Keratinocyte (primary cell): Measurements from ENCODE around the gene SHC1.

Experiments
- EZH2 ChIP-seq: IDR thresholded peaks from one replicate; pipeline ENCODE4 v1.6.1; 2012; ENCODE audit warnings: inconsistent platforms, mild to moderate bottlenecking, low read length, moderate library complexity
- TF ChIP-seq, protein P1 (sequence below), 3 experiments: IDR thresholded peaks in 1 of 3; conservative IDR thresholded peaks in 1 of 3; optimal IDR thresholded peaks in 1 of 3; 2 replicates in 2 of 3; 3 replicates in 1 of 3; pipeline versions ENCODE3 to v1.5.1; 2011; ENCODE audit warnings: low read length in 3 of 3, mild to moderate bottlenecking in 3 of 3, moderate library complexity in 2 of 3, control low read depth in 1 of 3, inconsistent platforms in 1 of 3; ENCODE audit not compliant: insufficient read depth in 2 of 3; ENCODE audit errors: extremely low read depth in 1 of 3

- TF ChIP-seq, protein P1, sequence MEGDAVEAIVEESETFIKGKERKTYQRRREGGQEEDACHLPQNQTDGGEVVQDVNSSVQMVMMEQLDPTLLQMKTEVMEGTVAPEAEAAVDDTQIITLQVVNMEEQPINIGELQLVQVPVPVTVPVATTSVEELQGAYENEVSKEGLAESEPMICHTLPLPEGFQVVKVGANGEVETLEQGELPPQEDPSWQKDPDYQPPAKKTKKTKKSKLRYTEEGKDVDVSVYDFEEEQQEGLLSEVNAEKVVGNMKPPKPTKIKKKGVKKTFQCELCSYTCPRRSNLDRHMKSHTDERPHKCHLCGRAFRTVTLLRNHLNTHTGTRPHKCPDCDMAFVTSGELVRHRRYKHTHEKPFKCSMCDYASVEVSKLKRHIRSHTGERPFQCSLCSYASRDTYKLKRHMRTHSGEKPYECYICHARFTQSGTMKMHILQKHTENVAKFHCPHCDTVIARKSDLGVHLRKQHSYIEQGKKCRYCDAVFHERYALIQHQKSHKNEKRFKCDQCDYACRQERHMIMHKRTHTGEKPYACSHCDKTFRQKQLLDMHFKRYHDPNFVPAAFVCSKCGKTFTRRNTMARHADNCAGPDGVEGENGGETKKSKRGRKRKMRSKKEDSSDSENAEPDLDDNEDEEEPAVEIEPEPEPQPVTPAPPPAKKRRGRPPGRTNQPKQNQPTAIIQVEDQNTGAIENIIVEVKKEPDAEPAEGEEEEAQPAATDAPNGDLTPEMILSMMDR (optimal IDR thresholded peaks at IDR 0.05 in 1 of 3, IDR thresholded peaks at IDR 0.05 in 1 of 3, conservative IDR thresholded peaks at IDR 0.05 in 1 of 3; ENCODE audit: extremely low read depth in 1 of 3, insufficient read depth in 2 of 3, low read length in 3 of 3): no peak
- no peak for TF ChIP-seq EZH2
Measured at GRCh38 chr1:154974808-154975408, 4.4 kb upstream of the SHC1 start.
